HG02943 (cell line): ENCODE results near the gene BMI1.
A peak's percentile ranks its signal among the peaks of the same experiment; 100 is the strongest.
"Not testable (repeated sequence)": the region's sequence is repeated elsewhere in the genome, so short reads cannot be mapped to it uniquely, and the experiment has no call there.

Source experiments
- ATAC-seq: cut with Tn5 transposase; IDR thresholded peaks from one replicate; pipeline ENCODE4 v1.9.1; 2021; ENCODE audit warnings: mild to moderate bottlenecking, low read depth, moderate library complexity; ENCODE audit not compliant: unreplicated experiment

The BMI1 gene

DNA sequence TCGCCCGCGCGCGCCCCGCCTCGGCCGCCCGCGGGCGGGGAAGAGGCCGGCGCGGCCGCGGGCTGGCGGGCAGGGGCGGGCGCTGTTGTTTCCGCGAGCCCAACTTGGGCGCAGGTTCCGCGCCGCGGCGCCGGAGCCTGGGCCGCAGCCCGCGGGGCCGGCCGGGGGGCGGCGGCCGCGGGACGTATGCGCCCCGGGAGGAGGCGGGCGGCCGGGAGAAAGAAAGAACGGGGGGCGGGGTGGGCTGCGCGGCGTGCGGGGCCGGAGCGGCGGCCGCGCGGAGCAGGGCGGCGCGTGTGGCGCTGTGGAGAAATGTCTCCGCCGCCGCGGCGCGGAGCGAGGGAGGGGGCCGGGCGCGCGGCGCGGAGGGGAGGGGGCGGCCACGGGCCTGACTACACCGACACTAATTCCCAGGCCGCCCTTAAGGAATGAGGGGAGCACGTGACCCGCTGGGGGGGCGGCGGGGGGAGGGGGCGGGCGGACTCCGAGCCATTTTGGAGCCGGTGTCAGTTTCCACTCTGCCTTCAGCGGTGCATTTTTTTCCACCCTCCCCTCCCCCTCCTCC lies at the start of gene BMI1:
Gene BMI1 (plus strand): TSS at position 509 of the 565 bp plus-strand sequence. CDS start 5,351 bp downstream, outside the sequence.
- ATAC-seq = no peak

DNA sequence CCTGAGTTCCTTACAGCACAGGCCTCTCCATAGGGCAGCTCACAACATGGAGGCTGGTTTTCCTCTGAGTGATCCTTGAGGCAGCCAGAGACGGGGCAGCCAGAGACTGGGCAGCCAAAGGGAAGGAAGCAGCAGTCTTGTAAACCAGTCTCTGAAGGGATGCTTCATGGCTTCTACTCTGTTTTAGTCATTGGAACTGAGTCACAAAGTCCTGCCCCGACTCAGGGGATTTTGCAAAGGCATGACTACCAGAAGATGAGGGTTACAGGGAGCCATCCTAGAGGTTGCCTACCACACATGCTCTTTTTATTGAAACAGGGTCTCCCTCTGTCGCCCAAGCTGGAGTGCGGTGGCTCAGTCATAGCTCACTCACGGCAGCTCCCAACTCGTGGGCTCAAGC lies 49.1 kb upstream of the BMI1 start:
- ATAC-seq = no peak

DNA sequence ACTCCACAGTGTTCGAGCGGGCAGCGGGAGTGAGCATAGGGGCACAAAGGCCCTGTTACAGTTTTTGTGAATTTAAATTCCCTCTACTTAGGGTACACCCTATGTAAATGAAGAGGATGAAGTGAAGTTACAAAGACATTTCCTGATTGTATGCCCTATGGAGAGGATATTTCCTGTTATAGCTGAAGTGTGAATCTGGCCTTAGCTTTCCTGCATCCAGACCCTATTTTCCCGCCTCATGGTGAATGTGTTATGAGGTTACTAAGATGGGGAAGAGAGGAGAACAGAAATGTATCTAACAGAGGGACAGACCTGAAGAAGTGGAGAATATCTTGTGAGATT lies 42.5 kb upstream of the BMI1 start:
- no peak for ATAC-seq

DNA sequence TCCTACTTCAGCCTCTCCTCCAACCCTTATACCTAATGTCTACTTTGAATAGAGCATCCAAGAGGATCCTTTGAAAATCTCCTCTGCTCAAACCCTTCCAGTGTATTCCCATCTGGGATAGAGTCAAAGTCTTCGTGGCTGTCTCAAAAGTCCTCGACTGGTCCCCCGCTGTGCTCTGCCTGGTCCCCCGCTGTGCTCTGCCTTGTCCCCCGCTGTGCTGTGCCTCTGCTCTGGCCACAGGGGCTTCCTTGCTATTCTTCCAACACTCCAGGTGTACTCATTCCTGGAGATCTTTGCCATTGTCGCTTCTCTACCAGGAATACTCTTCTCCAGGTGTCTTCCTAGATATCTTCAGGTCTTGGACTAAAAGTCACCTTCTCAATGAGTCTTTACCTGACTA lies 40.8 kb upstream of the BMI1 start:
- no peak for ATAC-seq

DNA sequence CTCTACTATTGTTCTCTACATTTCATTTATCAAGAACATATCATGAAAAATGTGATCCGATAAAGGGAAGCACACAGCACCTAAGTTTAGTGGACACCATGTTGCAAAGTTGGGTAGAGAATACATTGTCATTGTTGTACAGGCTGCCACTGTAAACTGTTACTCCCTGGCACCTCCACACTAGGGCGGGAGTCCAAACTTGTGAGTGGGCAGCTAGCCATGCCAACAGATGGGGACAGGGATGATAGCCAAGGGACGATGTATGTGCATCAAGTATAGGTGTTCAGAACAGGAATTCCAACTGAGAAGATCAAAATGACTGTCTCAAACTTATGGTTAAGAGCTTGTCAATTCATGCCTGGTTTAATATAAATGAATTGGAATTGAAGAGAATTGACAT lies 35.8 kb upstream of the BMI1 start:
- no peak for ATAC-seq

DNA sequence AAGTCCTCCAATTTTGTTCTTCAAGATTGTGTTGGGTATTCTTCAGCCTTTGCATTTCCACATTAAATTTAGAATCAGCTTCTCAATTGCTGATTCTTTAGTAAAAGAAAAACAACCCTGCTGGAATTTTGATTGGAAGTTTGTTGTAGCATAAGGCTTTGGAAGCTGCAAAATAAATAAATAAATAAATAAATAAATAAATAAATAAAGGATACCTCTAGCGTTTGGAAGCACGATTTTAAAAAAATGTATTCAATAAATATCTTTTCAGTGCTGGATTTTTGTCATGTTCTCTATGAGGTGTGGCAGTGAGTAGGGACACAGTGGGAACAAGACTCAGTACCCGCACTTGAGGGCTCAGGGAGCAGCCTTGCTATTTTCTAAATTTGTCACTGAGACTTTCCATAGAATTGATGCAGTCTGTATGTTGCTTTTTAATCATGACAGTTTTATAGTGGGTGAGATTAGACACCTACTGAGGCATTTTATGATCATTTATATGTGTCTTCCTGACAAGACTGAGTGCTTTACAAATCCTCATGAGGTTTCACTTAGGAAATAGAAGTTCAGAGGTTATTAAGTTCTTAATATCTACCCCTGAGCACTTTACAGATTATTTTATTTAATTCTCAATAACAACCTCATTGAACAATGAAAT lies 27.0 kb upstream of the BMI1 start:
- no peak for ATAC-seq

DNA sequence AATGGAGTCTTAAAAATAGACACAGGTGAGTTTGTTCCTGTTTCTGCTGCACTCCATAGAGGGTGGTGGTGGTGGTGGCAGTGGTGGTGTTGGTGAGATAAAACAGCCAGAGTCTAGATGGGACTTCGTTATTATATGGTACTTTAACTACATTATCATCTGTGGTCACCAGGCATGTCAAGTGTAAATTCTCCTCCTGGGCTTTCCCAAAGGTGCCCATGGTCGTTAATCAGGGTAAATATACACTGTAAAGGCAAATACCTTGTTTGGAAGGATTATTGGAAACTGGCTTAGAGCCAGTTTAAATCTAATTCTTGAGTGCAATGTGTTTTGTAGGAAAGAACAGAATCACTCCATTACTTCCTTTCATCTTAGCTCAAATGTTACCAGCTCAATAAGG lies 26.2 kb upstream of the BMI1 start:
- ATAC-seq = no peak

DNA sequence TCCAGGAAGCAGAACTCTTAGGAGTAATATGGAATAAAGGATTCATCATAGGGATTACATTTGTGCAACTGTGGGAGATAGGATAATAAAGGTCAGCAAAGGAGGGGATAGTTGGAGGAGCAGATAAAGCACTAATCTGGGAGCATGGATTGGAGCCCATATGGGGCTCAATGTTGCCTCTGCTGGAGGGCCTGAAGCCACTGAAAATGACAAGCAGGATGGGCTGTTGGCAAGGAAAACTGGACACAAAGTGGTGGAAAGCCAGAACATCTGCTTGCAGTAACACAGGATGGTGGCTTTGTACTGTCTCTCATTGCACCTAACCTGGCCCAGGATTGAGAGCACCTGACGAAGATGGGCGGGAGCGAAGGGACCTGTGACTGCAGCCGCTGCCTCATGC lies 19.7 kb upstream of the BMI1 start:
- ATAC-seq = no peak

DNA sequence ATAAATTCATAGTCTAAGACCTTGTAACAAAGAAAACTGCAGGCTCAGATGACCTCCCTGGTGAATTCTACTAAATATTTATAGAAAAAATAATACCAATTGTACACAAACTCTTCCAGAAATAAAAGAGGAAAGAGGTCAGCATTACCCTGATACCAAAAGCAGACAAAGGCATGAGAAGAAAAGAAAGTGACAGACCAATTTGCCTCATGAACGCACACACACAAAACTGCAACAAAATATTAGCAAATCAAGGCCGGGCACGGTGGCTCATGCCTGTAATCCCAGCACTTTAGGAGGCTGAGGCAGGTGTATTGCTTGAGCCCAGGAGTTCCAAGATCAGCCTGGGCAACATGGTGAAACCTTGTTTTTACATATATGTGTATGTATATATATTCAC lies 17.4 kb upstream of the BMI1 start:
- no peak for ATAC-seq

DNA sequence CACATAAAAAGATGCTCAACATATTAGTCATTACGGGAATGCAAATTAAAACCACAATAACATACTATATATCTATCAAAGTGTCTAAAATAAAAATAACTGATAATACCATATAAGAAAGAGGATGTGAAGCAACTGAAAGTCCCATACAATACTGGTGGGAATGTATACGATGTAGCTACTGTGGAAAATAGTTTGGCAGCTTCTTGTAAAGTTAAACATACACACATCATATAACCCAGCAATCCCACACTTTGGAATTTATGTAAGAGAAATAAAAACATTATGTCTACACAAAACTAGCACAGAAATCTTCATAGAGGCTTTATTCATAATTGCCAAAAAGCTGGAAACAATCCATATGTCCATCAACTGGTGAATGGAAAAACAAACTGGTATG lies 15.2 kb upstream of the BMI1 start:
- no peak for ATAC-seq

DNA sequence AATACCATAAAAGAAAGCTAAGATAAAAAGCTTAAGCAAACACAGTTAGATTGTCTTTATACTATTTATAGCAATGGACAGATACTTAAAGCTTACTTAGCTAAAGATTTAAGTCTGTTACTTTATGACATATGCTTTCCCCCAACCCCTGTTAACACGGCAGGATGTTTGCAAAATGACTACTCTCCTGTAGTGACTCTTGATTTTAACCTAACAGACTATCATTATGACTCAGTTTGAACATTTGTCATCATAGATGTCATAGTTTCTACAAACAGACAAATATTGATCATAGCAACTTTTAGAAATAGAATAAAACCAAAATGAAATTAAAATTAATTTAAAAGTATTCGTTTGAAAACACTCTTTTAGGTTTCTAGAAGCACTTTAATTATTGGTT lies 12.5 kb upstream of the BMI1 start:
- ATAC-seq = no peak

DNA sequence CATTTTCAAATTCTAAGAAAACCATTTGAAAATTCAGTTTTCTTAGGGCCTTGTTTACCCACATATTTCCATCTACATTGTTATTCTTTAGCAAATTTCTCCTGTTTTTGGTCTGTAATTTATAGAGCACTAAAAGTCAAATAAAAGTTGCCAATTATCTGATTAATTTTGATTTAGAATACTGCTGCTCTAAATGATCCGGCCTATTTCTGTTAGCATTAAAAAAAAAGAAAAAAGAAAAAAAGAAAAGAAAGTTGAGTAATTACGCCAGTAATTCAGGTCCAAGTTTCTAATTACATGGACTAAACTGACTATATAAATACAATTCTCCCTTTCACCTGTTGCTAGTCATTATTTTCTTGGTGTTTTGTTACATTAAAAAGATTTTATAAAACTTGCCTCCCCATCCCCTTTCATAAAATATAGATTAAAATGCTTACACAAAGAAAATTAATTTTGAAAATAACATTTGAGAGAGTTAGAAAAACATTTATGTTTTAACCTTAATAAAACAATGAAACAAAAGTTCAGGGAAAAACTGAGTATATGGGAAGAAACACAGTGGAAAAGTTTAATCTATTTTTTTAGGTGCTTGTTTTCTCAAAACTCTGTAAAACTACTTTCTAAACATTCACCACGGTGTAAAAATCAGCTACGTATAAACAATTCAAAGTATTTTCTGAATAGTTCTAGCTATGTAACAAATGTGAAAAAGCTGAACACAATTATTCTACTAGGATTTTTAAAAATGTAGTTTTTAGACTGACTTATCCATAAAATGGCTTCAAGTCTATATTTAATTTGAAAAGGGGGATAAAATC lies 11.5 kb upstream of the BMI1 start:
- ATAC-seq = no peak

DNA sequence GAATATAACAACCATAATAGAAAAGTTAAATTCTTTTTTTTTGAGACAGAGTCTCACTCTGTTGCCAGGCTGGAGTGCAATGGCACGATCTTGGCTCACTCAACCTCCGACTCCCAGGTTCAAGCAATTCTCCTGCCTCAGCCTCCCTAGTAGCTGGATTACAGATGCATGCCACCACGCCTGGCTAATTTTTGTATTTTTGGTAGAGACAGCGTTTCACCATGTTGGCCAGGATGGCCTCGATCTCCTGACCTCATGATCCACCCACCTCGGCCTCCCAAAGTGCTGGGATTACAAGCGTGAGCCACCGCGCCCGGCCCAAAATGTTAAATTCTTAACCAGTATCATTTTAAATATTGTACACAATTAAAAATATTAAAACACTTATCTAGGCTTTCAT lies 10.9 kb upstream of the BMI1 start:
- ATAC-seq = not testable (repeated sequence)

DNA sequence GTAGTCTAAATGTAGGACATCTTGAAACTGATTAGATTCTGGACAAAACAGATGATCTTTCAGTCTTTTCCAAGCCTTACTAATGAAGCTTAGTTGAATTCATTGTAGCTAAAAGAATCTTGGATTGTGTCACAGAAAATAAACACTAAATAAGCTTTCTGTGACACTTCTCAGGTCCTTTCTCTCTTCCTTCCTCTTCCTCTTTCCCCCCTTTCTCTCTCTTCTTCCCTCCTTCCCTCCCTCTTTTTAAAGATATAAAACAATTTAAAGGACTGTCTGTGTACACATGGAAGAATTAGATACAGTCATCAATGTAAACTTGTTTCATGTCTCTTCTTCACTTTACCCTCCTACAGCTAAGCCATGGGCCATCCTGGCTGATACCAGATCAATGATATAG lies 10.0 kb upstream of the BMI1 start:
- ATAC-seq = no peak

DNA sequence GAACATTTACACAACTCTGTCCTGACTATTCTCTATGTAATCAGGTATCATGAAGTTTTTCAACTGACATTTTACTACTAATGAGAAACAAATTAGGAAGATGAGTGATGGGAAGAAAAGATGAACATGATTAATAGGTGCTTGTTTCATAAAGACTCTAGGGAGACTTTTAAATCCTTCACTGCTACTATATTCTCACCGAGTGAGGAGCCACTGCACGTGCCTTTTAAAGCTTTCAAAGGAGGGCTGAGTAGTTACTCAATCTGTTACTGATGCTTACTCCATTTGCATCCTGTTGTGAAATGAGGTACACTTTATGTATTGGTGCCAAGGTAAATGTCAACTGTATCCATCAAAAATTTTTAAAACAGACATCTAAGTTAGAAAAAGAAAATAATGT lies 6.0 kb upstream of the BMI1 start:
- no peak for ATAC-seq

DNA sequence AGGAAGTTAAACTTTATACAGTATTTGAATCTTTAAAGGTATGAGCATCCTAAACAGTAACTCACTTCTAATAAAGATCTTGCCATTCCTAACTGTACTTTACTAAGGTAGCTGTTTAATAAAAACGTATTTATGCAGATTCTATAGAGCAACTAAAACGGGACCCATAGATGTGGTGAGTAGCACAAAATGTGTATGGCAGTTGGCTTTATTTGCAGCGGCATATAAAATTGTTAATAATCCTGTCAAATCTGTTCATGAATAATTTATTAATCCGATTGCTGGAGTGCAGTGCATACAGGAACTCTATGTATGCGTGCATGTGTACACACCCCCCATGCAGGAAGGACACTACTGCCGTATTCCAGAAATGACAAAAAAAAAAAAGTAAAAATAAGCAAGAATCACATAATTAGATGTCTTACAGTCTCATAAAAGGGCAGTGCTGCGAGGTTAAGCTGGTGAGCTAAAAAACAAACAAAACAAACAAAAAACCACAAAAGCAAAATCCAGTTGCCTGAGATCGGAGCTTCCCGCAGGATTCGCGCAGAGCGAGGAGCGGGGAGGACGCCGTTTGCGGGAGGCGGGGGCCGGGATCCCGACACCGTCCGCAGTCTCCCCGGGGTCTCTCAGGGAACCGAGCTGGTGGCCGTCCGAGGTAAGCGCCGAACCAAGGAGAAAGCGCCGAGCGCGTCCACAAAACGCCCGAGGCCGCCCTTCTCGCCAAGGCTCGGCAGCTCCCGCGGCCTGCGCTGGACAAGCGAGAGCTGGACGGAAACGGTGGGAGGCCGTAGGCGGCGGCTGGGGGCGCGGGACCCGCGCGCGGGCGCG lies 5.2 kb upstream of the BMI1 start:
- peak; percentile 14 for ATAC-seq

DNA sequence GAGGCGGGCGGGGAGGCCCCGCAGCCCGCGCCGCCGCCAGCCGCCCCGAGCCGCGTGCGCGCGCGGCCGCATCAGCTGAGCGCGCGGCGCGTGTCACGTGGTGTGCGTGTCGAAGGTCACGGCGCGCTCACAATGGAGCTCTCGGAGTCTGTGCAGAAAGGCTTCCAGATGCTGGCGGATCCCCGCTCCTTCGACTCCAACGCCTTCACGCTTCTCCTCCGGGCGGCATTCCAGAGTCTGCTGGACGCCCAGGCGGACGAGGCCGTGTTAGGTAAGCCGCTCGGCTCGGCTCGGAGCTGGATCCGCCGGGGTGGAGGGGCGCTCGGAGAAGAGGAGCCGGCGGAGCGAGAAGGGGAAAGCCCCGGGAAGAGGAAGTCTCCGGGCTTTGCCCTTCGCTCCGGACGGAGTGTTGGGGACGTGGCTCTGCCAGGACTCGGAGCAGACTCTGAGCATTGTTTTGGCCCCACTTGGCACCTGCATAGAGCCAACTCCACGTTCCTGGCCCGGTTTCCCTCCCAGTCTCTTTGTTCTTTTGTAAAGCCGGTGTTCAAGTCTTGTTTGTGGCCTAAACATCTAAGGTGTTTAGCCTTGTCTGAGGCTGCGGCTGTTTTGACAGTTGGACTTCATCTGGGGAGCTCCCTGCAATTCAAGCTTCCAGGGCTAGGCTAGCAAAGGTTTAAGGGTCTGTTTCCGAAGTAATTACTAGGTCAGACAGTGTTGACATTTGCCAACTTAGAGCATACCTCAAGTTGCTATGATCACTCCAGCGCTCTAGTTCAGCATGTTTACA lies 4.4 kb upstream of the BMI1 start, which contains the start of gene COMMD3:
Gene COMMD3 (plus strand): TSS at position 103 of the 790 bp plus-strand sequence. CDS start 30 bp downstream, at position 133.
- ATAC-seq = peak; percentile 63

DNA sequence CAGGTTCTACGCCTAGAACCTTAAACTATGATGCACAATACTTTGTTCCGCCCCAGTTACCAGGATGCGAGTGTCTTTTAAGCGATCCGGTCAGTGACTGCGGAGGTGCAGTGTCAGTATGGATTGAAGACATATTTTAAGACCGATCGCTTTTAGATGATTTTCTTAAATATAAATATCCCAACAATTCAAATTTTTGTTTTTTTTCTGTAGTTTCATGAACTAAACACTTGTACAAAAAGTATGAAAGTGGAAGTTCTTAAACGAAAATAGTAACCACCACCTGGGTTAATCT lies 3.9 kb upstream of the BMI1 start:
- ATAC-seq = peak; percentile 27

DNA sequence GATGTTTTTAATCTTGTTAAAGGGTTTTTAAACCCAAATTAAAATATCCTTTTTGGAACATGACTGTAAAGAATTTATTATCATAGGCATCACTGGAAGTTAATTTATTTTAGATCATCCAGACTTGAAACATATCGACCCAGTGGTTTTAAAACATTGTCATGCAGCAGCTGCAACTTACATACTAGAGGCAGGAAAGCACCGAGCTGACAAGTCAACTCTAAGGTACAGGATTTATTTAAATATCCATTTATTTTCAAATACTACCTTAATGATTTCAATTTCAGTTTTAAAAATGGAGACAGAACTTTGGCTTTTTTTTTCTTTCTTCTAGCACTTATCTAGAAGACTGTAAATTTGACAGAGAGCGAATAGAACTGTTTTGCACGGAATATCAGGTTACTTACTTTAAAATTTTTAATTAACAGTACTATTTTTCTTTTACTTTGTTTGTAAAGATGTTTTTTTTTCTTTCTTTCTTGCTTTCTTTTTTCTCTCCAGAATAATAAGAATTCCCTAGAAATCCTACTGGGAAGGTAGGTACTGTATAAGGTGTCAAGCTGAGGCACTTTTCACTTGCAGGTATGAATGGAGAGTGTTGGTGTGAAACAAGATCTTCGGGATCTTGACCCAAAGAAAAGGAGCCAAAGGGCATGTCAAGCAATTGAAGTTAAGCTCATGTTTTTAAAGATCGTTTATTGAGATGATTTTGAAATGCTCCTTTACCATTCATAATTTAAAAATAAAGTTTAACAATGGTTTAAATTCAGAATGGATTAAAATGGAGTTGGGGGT lies 2.9 kb upstream of the BMI1 start:
- no peak for ATAC-seq

DNA sequence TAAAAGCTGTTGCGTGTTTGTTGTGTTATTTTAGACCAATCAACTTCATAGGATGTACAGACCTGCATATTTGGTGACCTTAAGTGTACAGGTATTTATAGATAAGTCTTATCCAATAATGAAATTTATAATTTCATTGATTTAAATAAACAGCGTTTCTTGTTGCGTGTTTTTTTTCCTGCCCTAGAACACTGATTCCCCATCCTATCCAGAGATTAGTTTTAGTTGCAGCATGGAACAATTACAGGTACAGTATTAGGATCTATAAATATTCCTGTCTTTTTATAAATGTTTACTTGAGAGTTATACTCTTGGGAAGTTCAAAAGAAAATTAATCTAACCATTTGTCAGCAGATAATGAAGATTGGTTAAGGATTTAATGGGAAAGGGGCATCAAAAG lies 2.1 kb upstream of the BMI1 start:
- no peak for ATAC-seq
